ENCODE data around the gene HMOX2.

HMOX2 gene

DNA sequence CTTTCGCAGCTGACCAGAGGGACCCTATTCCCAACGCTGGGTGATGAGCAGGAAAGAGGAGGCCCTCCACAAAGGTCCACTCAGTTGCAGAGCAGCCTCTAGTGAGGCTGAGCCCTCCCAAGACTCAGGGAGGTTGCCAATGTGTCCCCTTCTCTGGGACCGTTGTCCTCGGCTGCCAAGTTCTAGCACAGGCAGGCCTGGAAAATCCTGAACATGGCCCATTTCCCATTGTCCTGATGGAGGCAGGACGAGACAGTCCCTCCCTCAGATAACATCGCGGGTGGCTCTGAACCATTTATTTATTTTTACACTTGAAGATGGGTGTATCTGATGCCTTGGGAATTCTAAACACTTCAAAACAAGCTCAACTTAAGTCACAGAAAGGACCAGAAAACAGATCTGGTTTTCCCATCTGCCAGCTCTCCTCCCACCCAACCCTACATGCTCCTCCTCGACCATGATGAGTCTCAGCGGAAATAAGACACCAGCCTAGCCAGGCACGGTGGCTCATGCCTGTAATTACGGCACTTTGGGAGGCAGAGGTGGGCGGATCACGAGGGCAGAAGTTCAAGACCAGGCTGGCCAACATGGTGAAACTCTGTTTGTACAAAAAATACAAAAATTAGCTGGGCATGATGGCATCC lies 49.6 kb downstream of the HMOX2 start:
- DNase-seq: no peak

DNA sequence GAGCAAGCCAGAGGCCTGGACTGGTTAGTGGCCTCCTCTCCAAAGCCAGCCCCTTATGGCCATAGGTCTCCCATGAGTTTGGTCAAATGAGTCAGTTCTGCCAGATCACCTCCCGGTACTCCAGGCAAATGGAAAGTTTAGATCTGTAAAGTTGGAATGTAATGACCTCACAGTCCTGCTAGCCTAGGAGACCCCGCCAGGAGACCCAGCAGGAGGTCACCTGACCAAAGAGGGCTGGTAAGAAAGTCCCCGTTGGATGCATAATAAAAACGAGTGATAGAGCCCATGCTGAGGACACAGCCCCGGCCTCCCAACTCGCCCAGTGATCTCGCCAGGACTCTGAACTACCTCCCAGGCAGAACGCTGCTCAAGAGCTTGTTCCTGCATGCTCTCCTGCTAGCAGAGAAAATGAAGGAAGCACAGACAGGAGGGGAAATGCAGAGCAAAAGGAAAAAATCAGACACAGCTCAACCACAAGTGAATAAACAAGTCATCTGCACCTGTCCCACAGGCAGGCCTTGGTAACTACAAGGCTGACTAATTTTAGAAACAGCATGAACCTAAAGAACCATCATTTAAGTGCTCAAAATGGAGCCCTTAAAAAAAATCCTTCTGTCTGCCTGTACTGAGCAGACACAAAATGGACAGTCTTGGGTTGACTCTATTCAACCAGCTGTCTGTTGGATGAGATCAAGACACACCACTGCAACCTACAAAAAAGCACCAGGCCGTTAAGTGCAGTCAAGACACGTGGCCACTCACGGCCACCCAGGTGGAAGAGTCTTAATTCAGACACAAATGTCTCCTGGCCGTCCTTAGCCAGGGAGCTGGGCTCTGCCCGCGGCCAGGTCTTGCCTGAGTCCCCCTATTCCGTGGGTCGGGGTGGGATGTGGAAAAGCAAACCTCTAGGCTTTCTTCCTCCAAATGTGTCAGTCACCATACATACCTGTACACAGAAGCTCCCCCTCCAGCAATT lies 53.2 kb downstream of the HMOX2 start:
- DNase-seq: no peak

DNA sequence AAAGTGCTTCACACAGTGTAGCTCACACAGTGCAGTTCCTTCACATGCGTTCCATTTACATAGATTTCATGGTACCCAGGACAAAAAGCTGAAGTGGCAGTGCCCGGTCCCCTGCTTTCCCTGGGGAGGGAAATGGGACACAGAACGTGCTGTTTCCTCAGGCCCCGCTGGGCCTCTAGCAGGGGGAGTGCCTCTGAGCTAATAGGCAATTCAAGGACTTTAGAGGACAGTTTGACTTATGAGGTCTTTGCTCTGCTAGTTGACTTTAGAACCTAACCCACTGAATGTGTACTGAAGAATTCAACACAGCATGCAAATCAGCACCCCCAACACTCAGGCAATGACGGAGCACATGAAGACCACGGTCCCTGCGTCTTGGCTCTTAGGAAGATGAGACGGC lies 55.6 kb downstream of the HMOX2 start:
- DNase-seq: no peak

DNA sequence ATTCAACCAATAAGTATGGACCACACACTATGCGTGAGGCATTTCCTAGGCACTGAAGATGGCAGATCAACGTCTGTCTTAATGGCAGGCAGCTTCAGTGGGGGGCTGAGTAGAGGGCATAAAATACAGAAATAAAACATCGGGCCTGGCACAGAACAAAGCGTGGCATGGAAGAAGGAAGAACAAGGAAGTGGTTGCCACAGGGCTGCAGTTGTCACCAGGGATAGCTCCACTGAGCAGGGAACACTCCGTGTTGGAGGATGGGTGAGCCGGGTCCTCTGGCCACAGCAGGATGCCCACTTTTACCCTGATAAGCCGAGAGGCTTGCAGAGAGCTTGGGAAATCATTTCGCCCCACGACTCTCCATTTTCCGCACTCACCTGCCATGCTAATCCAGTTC lies 56.0 kb downstream of the HMOX2 start:
- no peak for DNase-seq

DNA sequence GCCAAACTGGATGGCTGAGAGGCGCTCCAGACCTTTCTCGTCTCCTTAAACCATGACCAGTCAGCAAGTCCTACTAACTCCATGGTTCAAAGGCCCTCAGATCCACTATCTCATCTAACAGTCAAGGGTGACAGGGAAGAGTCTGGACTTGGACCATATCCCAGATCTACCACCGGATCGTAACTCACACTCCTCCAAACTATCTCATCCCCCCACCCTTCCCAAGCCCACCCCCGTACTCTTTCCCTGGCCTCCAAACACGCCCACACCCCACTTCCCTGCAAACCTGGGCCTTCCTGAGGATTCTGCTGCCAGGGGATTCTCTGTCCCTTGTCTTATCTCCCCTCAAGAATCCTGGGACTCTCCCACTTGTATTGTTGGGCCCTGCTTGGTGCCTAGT lies 57.3 kb downstream of the HMOX2 start:
- DNase-seq: no peak

DNA sequence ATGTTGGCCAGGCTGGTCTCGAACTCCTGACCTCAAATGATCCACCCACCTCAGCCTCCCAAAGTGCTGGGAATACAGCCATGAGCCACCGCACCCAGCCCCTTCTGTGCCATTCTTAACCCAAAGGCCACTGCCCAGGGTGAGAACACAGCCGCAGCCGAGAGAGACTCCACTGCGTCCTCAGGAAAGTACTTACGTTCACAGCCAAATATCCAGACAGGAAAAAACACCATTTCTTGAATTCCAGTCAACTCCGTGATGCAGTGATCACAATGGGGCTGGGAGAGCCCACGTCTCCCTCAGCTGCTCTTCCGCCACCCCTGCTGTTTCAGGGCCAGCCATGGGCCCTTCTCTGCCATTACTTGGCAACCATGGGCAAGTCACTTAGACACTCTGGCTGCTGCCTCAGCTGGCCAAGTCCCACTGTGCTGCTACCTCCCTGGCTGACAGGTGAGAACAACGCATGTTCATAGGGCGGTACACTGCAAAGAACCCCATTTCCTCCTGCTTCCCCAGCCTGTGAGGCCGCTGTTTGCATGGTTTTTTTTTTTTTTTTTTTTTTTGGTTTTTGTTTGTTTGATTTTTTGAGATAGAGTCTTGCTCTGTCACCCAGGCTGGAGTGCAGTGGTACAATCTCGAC lies 58.1 kb downstream of the HMOX2 start:
- DNase-seq: no peak

DNA sequence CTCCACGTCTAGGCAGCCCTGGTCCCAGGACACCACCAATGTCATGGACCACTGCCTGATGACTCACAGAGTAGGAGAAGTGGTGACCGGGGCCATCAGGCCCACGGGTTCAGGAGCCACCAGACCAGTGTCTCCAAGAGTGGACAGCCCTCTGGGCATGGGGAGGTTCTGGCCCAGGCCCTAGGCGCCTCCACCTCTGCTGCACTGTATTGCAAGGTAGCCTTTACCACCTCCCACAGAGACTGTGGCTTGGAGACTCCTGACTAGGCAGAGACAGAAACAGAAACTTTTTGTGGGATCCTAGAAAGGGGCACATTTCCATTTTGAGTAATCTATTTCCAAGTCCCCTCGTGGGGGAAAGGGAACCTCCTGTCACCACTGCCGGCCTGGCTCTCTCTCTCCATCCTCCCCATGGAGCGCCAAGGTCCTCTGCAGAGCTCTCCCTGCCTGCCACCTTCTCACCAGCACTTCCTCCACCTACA lies 59.5 kb downstream of the HMOX2 start:
- no peak for DNase-seq

DNA sequence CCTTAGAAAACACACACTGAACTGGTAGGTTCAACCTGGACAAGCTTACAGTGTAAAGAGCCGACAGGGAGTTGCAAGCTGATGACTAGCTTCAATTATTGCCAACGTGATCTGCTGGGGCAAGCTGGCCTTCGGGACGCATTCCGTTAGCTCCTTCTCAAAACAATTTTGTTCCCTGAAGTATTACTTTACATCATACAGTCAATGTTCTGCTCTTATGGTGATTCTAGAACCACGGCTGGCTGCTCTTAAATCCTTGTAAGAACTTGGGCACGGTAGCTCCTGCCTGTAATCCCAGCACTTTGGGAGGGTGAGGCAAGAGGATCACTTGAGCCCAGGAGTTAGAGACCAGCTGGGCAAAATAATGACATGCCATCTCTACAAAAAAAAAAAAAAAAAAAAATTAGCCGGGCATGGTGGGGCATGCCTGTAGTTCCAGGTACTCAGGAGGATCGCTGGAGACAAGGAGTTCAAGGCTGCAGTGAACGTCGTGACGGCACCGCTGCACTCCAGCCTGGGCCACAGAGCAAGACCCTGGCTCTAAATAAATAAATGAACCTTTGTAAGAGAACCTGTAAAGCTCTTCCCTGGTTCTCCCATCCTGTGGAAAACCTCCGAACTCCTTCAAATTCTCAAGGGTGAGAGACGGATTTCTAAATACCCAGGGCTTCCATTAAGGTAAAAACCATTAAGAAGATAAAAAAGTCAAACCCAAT lies 60.4 kb downstream of the HMOX2 start:
- no peak for DNase-seq

DNA sequence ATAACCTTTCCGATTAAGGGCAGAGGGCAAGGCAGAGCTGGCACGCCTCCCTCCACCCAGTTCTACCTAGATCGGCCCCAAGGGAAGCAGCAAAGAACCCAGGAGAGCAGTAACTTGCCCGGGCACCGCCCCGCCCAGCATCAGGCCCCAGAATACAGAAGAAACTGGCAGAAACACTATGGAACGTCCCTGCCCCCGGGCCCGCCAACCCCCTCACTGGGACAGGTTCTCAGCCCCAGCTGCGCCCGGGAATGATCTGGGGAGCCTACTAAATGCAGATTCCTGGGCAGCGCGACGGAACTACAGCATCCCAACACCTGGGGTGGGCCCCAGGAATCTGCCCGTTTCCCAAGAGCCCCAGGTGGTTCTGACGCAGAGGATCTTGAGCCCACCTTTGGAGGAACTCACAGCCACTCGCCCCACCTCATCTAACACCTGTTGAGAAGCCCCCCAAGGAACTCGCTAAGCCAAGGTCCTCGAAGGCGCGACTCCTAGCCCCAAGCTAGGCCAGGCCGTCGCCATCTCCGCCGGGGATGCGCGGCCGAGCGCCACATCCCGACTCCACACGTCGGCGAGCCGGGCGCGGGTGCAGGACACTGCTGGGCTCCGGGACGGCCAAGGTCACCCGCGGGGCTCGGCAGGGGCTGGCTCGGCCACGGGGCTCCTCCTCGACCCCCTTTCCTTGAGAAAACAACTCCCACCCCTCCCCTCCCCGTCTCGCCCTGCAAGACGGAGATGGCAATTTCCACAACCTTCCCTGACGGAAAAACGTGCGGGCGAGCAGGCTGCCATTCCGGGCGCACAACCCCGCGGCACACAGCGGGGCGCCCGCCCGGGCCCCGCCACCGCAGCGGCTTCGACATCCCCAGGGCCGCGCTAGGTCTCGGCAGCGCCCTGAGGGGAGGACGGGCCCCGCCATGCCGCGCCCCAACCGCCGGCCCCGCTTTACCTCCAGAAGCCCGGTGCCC lies 61.5 kb downstream of the HMOX2 start:
- no peak for DNase-seq

DNA sequence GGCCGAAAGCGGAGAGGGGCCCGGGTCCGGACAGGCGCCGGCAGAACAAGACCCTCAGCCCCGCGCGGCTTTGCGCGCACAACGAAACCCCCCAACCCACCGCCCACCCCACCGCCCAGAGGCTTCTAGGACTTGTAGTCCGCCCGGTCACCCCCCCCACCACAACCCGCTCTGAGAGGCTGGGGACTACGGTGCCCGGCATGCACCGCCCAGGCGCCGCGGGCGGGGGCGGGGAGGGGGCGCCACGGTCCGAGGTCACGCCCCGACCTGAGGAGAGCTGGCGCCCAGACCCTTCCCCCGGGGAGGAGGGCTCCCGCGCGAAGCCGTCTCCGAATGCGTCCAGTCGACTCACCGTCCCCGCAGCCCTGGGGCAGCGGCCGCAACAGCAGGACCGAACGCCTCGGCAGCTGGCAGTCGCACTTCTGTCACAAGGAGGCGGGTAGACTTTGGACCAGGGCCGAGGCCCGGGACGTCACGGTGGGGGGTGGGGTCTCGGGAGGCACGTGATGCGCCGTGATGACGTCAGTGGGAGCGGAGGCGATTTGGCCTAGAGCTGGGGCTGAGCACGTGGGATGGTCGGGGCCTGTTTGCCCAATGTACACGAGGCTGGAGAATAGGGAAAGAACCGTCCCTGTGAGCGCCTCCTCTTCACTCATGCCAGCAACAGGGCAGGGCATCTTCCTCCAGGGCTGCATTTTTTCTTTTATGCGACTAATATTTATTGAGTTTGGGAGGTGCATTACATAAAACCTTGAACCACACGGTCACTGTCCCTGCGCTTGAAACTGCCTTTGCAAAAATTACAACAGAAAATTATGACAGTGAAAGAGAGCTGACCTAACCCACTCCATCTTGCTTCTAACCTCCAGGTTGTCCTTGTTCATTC lies 62.4 kb downstream of the HMOX2 start, which contains the start of gene CDIP1:
Gene CDIP1 (minus strand): TSS at position 424 of the 886 bp plus-strand sequence. CDS start 24,643 bp downstream, outside the sequence.
- DNase-seq: peak; percentile 92

DNA sequence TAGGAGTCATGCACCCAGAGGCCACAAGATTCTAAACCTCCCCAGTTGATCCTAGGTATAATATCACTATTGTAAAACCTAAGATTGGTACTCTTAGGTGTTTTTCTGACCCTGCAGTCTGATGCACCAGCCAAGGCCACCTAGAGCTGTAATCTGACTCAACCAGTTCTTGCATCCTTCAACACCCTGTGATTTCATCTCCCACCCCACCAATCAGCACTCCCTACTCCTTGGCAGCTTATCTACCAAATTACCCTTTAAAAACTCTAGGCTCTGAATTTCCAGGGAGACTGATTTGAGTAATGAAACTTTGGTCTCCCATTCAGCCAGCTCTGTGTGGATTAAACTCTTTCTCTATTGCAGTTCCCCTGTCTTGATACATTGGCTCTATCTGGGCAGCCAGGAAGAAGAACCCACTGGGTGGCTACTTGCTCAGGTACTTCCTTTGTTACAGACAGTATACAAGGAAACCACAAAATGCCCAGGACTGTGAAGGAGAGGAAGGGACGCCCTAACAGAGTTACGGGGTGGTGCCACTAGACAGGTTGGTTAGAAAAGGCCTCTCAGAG lies 63.6 kb downstream of the HMOX2 start:
- no peak for DNase-seq

DNA sequence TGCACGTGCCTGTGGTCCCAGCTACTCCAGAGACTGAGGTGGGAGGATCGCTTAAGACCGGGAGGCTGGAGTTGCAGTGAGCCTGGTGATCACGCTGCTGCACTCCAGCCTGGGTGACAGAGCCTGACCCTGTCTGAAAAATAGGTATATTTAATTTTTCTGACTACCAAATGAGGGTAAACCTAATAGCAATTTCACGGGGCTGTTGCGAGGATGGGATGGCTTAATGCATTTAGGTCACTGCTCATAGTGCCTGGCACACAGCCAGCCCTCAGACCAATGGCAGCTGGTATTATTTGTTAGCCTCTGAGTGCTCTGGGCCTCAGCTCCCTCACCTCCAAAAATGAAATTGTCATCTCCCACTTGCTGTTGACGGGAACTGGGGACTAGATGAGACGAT lies 68.3 kb downstream of the HMOX2 start:
- no peak for DNase-seq

DNA sequence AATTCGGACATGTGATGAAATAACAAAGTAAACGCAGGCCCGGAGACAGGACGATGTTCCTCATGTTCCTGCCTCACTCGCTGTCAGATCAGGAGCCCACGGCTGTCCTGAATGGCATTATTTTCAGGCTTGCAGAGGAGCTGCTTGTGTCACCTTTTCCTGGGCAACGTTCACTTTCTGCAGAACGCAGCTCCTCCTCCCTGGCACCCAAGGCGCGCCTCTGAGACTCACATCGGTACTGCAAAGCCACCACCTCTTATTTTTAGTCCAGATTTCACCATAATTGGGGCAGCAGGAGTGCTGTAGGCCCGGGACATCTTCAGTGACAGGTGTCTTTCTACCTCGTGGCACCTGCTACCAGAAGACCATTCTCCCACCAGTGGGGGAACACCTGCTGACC lies 71.9 kb downstream of the HMOX2 start:
- DNase-seq: no peak

DNA sequence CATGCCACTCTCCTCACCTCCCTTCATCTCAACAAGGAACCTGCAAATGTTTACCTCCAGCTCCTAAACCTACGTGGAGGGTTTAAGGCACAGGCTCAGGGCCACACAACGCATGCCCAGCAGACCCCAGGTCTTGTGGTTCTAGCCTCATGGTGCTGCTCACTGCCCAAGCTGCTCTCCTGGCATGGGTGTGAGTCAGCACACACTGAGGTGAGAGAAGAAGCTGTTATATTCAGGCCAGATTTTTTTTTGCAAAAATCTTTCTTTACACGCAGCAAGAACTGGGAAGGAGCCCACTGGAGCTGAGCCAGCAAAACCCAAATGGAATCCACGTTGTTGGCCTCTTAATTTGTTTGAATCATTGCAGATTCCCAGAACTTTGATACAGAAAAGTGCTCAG lies 74.4 kb downstream of the HMOX2 start:
- DNase-seq: no peak

DNA sequence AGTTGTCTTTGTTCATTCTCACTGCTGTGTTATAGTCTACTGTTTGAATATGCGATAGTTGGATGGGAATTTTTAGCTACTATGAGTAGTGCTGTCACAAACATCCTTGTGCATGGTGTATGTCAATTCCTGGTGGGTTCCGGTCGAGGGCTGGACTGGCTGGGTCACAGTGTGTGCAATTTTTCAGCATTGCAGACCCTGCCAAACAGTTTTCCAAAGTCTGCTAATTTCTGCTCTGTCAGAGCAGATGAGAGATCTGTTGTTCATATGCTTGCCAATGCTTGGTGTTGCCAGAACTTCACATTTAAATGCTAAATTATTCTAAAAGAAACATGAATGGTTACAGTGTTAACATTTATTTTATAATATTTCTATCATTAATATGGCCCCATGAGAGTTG lies 76.3 kb downstream of the HMOX2 start:
- no peak for DNase-seq

DNA sequence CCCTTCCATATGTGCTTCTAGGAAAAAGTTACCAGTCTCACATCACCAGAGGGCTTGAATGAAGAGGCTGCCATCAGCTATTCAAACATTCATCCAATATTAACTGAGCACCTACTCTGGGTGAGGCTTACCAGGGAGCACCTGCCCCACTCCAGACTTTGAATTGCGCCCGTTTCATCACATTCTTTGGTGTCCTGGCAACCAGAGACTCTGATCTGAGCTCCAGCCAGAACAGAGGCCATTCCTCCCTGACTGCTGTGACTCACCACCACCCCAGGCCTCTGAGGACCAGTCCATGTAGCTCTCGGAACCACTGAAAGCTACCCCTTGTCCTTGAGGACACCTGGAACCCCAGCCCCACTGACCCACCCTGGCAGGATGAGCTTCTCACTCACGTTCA lies 79.9 kb downstream of the HMOX2 start, which contains the start of gene C16orf96:
Gene C16orf96 (plus strand): TSS at position 229 of the 400 bp plus-strand sequence. CDS start 150 bp downstream, at position 379.
- DNase-seq: no peak

DNA sequence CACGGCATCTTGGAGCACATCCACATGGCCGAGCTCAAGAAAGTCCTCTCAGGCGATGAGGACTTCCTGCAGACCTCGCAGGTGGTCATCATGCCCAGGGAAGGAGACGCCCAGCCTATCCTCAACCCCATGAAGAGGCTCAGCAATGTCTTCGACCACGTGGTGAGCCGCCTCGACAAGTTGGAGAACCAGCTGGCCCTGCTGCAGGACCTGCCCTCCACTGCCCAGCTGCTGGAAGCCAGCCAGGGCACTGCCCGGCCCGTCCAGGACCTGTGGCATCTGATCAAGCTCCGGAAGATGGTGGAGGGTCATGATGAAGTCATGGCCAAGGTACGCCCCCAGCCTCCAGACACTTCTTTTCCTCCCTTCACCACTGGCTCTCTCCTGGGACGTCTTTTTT lies 80.4 kb downstream of the HMOX2 start:
- DNase-seq: no peak

DNA sequence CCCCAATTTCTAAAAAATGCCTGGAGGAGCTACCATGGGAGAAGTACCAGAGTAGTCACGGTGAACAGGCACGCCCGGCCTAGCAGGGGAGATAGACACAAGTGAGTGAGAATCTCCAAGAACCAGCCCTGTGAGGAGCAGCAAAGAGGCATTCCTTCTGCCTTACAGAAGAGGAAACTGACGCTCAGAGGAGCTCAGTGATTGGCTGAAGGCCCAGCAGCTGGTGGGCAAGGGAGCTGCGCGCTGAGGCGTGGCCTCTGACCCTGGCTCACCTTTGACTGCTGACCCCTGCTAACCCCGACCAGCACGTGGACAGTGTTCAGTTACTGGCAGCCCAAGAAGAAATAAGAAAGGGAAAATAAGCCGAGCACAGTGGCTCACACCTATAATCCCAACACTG lies 81.8 kb downstream of the HMOX2 start:
- no peak for DNase-seq
